HG03025 (cell line): ENCODE results near the gene RBMS3.

Experiments used
- ATAC-seq: cut with Tn5 transposase; IDR thresholded peaks from one replicate; pipeline ENCODE4 v1.9.1; 2021; ENCODE audit warnings: mild to moderate bottlenecking, moderate library complexity; ENCODE audit not compliant: unreplicated experiment, low FRiP score

RBMS3 gene

DNA sequence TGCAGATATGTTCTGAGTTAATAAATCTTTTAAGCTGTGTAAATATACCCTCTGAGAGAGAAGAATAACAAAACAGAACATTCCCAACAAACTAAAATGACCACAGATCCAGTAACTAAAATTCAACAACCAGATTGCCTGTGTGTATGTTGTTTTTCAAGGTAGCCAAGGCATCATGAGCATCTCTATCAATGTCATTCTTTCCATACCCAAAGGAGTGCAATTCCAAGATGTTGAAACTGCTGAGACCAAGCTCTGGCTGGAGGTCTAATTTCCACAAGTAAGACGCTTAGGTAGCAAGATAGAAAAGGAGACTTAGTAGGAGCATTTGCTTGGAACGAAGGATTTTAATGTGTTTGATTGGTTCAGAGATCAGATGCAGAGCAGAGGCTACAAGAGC, 276.3 kb downstream of the RBMS3 start:
- no peak for ATAC-seq

GRCh38 chr3:29557825-29558224, 277.0 kb downstream of the RBMS3 start:
- ATAC-seq, result no peak

- ATAC-seq, result no peak
These were observed 279.0 kb downstream of the RBMS3 start for GRCh38 chr3:29559741-29560465.

GRCh38 chr3:29561651-29562149, 280.8 kb downstream of the RBMS3 start:
- ATAC-seq, result no peak

DNA sequence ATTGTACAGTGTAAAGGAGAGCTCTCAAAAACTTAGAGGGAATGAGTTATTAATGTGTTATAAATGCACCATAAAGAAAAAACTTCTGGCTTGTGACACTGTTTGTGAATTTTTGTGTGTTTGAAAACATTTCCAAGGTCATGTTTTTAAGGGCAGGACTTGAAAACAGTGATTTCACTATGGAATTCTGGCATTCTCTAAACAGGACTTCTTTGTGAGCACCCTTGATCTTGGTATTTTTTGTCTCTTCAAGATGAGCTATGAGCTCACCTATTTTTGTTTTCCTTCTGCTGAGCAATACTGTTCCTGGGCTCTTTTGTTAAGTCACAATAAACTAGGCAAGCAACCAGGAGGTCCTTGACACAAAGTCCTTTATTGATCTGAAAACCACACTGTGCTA, 284.4 kb downstream of the RBMS3 start:
- no peak for ATAC-seq

DNA sequence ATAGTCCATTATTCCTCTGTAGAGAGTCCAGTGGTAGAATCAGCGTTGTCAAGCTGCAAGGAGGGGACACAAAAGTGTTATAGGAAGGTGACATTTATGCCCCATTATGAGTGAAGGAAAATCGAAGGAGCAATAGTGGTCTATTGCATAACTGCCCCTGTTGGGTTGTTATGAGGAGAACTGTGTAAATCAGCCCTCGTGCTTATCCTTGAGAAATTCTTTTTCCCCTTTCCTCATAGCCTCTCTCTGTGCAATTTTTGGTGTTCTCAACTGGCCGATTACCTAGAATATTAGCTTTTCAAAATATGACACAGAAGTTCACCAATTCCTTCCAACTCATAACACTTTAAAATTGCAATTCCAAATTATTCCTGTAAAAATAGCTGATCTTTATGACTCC, 286.6 kb downstream of the RBMS3 start:
- ATAC-seq, result no peak

- ATAC-seq, result no peak
These were observed 287.5 kb downstream of the RBMS3 start for GRCh38 chr3:29568355-29568754.

DNA sequence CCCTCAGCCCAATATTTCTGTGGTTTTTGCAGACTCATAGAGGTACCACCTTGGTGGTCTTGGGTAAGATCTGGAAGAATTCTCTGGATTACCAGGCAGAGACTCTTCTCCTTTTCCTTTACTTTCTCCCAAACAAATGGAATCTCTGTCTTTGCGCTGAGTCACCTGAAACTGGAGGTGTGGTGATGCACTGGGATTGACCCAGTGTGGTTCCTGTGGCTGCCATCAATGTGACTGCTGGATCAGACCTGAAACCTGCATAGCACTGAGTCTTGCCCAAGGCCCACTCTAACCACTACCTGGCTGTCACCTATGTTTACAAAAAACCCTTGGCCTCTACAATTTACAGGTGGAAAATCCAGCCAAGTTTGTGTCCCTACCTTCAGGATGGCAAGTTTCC, 295.3 kb downstream of the RBMS3 start:
- no peak for ATAC-seq

DNA sequence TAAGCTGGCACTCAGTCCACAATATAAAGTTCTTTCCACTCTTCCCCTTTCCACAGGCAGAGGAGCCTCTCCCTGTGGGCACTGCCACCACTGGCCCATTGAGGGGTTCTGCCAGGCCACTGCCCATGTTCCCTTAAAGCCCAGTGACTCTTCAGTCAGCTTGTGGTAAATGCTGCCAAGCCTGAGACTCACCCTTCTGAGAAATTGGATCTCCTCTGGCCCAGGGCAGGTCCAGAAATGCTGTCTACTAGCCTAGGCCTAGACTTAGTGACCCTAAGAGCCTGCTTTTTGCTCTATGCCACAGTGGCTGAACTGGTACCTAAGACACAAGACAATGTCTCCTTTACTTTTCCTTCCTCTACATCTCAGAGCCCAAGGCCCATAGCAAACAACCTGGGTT, 295.8 kb downstream of the RBMS3 start:
- ATAC-seq, result no peak

DNA sequence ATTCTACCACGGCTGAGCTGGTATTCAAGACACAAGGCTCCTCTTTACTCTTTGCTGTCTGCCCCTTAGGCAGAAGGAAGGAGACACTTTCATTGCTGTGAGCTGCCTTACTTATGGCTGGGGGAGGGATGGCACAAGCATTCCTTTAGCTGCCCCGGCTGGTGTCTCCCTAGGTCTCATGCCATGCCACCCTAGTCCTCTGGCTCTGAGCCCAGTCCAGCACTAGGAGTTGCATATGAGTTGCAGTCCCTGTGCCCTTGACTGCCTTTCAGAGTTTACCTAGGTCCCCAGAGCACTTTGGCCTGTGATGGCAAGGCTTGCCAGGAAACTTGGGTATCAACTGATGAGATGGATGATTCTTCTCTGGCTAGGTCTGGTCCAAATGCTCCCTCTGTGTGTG, 296.4 kb downstream of the RBMS3 start:
- ATAC-seq, result no peak

GRCh38 chr3:29581311-29581710, 300.4 kb downstream of the RBMS3 start:
- no peak for ATAC-seq

- ATAC-seq, result no peak
These were observed 301.4 kb downstream of the RBMS3 start for GRCh38 chr3:29582273-29582672.

DNA sequence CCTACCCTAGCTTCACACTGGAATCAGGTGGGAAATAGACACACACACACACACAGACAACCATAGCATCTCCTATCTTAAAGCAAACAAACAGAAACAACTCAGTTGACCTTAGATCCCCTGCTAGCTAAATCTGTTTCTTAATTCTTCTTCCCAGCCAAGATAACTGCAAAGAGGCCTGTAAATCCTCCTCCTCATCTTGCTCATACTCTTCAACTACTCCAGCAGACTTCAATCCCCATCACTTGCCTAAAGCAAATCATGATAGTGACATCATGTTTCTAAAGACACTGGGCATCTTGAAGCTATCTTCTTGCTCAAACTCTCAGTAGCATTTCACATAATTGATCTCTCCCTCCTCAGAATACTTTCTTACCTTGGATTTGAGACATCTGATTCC, 303.0 kb downstream of the RBMS3 start:
- no peak for ATAC-seq

- no peak for ATAC-seq
These were observed 304.5 kb downstream of the RBMS3 start for GRCh38 chr3:29585368-29585767.

DNA sequence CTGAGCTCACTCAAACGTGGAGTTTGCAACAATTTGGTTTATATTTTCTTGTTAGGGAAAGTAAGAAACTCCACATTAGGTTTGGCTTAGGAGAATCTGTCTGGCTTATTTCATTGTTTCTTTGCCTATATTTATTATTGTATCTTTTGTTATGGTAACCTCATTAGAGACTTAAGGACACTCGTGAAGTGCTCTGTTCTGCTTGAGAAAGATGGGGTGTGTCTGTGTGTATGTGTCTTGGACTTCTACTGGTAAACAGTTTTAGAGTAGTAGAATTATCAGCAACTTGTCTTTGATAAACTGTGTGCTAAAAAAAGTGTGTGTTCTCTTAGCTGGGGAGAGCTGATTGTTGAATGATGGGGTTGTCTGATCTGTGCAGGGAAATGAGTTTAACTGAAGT, 306.5 kb downstream of the RBMS3 start:
- no peak for ATAC-seq

- no peak for ATAC-seq
These were observed 309.1 kb downstream of the RBMS3 start for GRCh38 chr3:29590012-29590411.

GRCh38 chr3:29590461-29590860, 309.6 kb downstream of the RBMS3 start:
- no peak for ATAC-seq

GRCh38 chr3:29591579-29591978, 310.7 kb downstream of the RBMS3 start:
- ATAC-seq, result no peak

DNA sequence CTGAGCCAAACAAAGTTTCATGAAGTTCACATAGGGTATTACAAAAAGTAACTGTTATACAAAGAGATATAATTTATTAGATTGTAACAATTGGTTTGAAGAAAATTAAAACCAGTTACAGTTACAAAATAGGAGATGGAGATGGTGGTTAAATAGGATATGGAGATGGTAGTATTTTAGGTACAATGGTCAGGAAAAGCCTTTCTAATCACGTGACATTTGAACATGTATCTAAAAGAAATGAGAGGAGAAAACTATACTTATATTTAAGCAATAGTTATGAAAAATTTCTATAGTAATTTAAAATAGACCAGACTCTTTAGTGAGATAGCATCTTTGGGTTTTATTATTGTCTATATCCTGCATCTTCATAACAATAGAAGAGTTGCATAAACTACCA, 312.9 kb downstream of the RBMS3 start:
- ATAC-seq, result no peak

- ATAC-seq, result no peak
These were observed 313.4 kb downstream of the RBMS3 start for GRCh38 chr3:29594261-29594660.

DNA sequence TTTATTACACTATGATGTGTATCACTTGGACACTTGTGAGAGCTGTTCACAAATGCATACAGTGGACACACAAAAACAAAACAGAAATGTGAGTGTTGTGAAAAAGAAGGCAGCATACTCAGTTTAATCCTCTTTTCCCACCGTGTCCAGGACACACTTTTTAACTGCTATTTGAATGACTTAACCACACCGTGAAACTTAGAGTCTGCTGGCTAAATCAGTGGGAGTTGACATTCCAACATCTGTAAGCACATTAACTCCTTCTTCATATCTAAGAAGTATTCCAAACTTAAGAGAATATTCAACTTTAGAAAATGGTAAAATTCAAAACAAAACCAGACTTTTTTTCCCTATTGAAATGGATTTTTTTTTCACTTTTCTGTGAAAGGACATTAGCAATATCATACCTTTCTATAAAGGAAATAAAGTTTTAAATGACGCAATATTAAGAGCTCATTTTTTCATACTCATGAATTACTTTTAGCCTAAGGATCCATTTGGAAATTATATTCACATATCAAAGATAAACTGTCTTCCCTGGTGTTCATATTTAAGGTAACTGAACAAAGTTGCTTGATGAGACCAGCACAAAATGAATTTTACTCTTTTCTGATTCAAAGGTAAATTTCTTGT, 316.6 kb downstream of the RBMS3 start:
- no peak for ATAC-seq

DNA sequence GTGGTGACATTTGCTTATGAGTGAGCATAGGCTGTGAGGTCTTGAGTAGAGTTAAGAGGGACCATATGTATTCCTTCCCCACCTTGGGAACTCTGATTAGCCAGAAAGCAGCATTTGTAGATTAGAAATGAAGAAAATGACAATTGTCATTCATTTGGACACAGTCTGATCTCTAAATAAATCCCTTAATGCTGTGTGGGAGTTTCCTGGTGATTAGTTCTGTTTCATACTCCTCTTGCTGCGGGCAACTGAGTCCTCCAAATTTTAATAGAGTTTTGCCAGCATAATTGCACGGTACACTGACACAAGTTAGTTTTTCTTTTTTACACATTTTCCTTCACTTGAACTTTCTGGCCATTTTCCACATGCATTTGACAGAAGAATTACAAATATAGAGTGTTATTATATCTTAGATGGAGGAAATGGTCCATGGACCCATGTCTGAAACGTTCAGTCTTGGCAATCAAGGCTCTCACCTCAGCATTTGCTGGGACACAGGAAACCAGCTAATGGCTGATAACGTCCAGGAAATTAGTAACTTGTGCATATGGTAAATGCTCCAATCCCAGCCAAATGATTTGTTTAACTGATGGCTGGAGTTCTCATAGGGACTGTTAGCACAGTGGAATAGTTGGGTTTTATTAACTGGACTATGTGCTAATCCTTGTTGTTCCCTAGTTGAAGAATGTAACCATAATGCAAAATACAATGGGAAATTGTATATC, 321.2 kb downstream of the RBMS3 start:
- ATAC-seq, result no peak
